Smooth muscle cell (in vitro differentiated cells): Measurements from ENCODE around the gene STXBP1. TPM values are rescaled to one million over a fixed set of nuclear protein-coding genes. Genes with fewer than 3 reads are reported as not detected.

Source experiments
- DNase-seq: peaks from one replicate; lab custom pipeline; 2025; ENCODE audit not compliant: unreplicated experiment; lab: John Stamatoyannopoulos, UW
- H2AFZ ChIP-seq: fragments of 200-600 bp; sonication (generic); 2 replicates; pipeline ENCODE4 v1.6.0; 2016; ENCODE audit warnings: antibody characterized with exemption, low read depth, mild to moderate bottlenecking
- H3F3A ChIP-seq: fragments of 200-600 bp; sonication (generic); 2 replicates; pipeline ENCODE4 v1.6.0; 2017; ENCODE audit warnings: antibody characterized with exemption, low read depth
- H3K27ac ChIP-seq: fragments of 200-600 bp; sonication (generic); 2 replicates; pipeline ENCODE4 v1.5.1; 2016; ENCODE audit warnings: low read depth, mild to moderate bottlenecking
- H3K27me3 ChIP-seq: fragments of 200-600 bp; sonication (generic); 2 replicates; pipeline ENCODE4 v1.6.1; 2016; ENCODE audit warnings: low read depth, mild to moderate bottlenecking
- H3K36me3 ChIP-seq: fragments of 200-600 bp; sonication (generic); 2 replicates; pipeline ENCODE4 v1.5.1; 2016; ENCODE audit warnings: low read depth
- H3K4me1 ChIP-seq: fragments of 200-600 bp; sonication (generic); 2 replicates; pipeline ENCODE4 v1.5.1; 2016; ENCODE audit warnings: low read depth
- H3K4me2 ChIP-seq: fragments of 200-600 bp; sonication (generic); 2 replicates; pipeline ENCODE4 v1.6.0; 2016; ENCODE audit warnings: mild to moderate bottlenecking
- H3K4me3 ChIP-seq: fragments of 200-600 bp; sonication (generic); 2 replicates; pipeline ENCODE4 v1.5.1; 2016; ENCODE audit warnings: mild to moderate bottlenecking
- H3K79me2 ChIP-seq: fragments of 200-600 bp; sonication (generic); 2 replicates; pipeline ENCODE4 v1.6.0; 2016; ENCODE audit warnings: low read depth, mild to moderate bottlenecking
- H3K9ac ChIP-seq: fragments of 200-600 bp; sonication (generic); 2 replicates; pipeline ENCODE4 v1.6.0; 2016; ENCODE audit warnings: low read depth
- H3K9me3 ChIP-seq: fragments of 200-600 bp; sonication (generic); replicated peaks from 2 replicates; pipeline ENCODE4 v1.5.1; 2016; ENCODE audit warnings: low read depth
- H4K20me1 ChIP-seq: fragments of 200-600 bp; sonication (generic); 2 replicates; pipeline ENCODE4 v1.6.0; 2016; ENCODE audit warnings: low read depth
- CTCF ChIP-seq: fragments of 200-600 bp; sonication (generic); IDR thresholded peaks from 2 replicates; pipeline ENCODE4 v1.5.1; 2017; ENCODE audit warnings: borderline replicate concordance, mild to moderate bottlenecking, antibody characterized with exemption; ENCODE audit not compliant: insufficient read depth, poor library complexity, severe bottlenecking
- WGBS: methylation state at CpG from one replicate; pipeline ENCODE4 v1.1.7; 2016; ENCODE audit warnings: low lambda C conversion rate; 5-methylcytosine and 5-hydroxymethylcytosine counted together
- polyA plus RNA-seq: library from polyadenylated mRNA; unstranded; fragments of >200 nt; fragmentation: Nextera tagmentation; extraction: Ambion mirVana; gene quantifications from 2 replicates; pipeline ENCODE4 v1.2.1, GENCODE V29; 2016
- total RNA-seq: library from RNA; depleted of rRNA; stranded (reverse); fragments of >200 nt; gene quantifications from 2 replicates; pipeline ENCODE4 v1.2.3, GENCODE V29; 2014

The STXBP1 gene
- total and polyA plus RNA-seq, 2 experiments from 2014 or later: 22.4 to 22.8 TPM

DNA sequence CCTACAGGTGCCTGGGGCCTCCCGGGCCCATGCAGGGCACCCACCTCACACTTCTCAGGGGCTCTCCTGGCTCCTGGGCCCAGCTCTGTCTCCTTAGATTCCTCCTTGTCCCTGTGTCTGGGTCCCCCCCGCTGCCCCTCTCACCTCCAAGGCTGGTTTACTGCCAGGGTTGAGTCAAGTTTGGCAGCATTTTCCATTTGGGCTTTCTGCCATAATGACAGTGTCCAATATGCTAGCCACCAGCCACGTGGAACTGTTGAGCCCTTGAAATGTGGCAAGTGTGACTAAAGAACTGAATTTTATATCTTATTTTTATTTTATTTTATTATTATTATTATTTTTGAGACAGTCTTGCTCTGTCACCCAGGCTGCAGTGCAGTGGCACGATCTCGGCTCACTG is 105.7 kb downstream of the STXBP1 start:
- WGBS: 93% methylated on average over 5 of the region's 5 CpGs
- no peak overlapping the region for H3K9ac ChIP-seq
- no peak overlapping the region for H3K4me2 ChIP-seq
- no peaks in the 10 kb centered on the region for H3K36me3 ChIP-seq
- no peaks in the 10 kb centered on the region for H3K79me2 ChIP-seq
- no peak overlapping the region for H2AFZ ChIP-seq
- H3K27ac ChIP-seq: no peak overlapping the region
- no peak for TF ChIP-seq CTCF
- H3K4me1 ChIP-seq: peaks cover 4% of the 10 kb centered on the region
- DNase-seq: no peak
- no peaks in the 10 kb centered on the region for H4K20me1 ChIP-seq
- H3K4me3 ChIP-seq: no peak overlapping the region
- no peaks in the 10 kb centered on the region for H3F3A ChIP-seq
- no peaks in the 10 kb centered on the region for H3K27me3 ChIP-seq
- no peaks in the 10 kb centered on the region for H3K9me3 ChIP-seq

DNA sequence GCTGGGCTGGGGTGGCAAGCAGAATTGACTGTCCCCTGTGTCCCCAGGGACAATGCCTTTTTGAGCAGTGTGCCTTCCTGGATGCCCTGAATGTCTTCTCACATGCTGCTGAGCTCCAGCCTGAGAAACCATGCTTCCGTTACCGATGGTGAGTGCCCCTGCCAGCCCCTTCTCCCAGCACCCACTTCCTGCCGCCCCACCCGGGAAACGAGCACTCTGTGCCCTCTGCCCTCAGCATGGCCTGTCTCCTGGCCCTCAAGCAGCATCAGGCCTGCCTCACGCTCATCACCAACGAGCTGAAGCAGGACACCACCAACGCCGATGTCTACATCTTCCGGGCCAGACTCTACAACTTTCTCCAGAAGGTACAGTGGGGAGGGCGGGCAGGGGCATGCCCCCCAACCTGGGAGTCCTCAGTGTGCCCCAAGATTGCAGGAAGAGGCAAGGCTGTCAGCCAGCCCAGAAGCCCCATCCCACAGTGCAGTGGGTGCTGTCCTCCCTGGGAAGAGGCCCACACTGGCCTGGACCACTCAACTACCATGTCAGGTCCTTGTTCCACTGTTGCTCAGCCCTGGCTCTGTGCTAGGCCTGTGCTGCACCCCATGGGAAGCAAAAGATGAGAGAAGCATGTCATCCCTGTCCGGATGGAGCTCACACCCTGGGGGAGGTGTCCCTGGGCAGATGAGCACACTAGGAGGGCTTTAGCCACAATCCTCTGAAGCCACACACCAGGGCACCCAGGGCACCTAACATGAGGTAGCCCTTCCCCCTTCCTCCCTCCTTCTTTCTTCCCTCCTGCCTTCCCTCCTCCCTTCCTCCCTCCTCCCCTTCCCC is 108.2 kb downstream of the STXBP1 start:
- Histone ChIP-seq H3K4me2 (no peak overlapping the region), H3F3A (no peaks in the 10 kb centered on the region), H3K4me3 (no peak overlapping the region), H3K36me3 (no peaks in the 10 kb centered on the region), H4K20me1 (no peaks in the 10 kb centered on the region), H3K79me2 (no peaks in the 10 kb centered on the region), H3K4me1 (no peaks in the 10 kb centered on the region), H3K27me3 (no peaks in the 10 kb centered on the region), H3K27ac (no peak overlapping the region), H3K9ac (no peak overlapping the region), H3K9me3 (no peaks in the 10 kb centered on the region), H2AFZ (no peak overlapping the region)
- DNase-seq: no peak
- WGBS: 89% methylated on average over 12 of the region's 12 CpGs
- TF ChIP-seq CTCF: no peak

- Histone ChIP-seq H3F3A (no peaks in the 10 kb centered on the region), H3K27ac (no peak overlapping the region), H3K9me3 (no peaks in the 10 kb centered on the region), H2AFZ (no peak overlapping the region), H3K27me3 (no peaks in the 10 kb centered on the region), H3K4me2 (no peak overlapping the region), H4K20me1 (no peaks in the 10 kb centered on the region), H3K4me1 (no peaks in the 10 kb centered on the region), H3K4me3 (no peak overlapping the region), H3K9ac (no peak overlapping the region), H3K79me2 (no peaks in the 10 kb centered on the region), H3K36me3 (no peaks in the 10 kb centered on the region)
- TF ChIP-seq CTCF: no peak
- DNase-seq: no peak
Observed at GRCh38 chr9:127720865-127721227, 108.8 kb downstream of the STXBP1 start.

- Histone ChIP-seq H3K9me3 (no peaks in the 10 kb centered on the region), H3K4me1 (no peaks in the 10 kb centered on the region), H3K27ac (no peak overlapping the region), H3K4me3 (no peak overlapping the region), H2AFZ (no peak overlapping the region), H3K36me3 (no peaks in the 10 kb centered on the region), H3K4me2 (no peak overlapping the region), H3K27me3 (no peaks in the 10 kb centered on the region), H4K20me1 (no peaks in the 10 kb centered on the region), H3K9ac (no peak overlapping the region), H3K79me2 (no peaks in the 10 kb centered on the region), H3F3A (no peaks in the 10 kb centered on the region)
- no peak for DNase-seq
- TF ChIP-seq CTCF: no peak
- WGBS: 64% methylated on average over 10 of the region's 11 CpGs
Observed at GRCh38 chr9:127721391-127721821, 109.3 kb downstream of the STXBP1 start.
